Prostate gland (tissue), 2 donors: ENCODE measurements around the gene ARHGAP9. TPM values are rescaled to one million over a fixed set of nuclear protein-coding genes. Genes with fewer than 3 reads are reported as not detected.

Experiments
- microRNA counts, 2 donors: library from miRNA; unstranded; fragments of <30 nt; microRNA quantifications; one replicate each; lab custom pipeline; 2016 to 2017
- microRNA-seq: library from miRNA; unstranded; fragments of <30 nt; microRNA quantifications from one replicate; pipeline ENCODE4, GENCODE V29; 2016
- small RNA-seq, 2 donors: library from RNA; depleted of rRNA; stranded (forward); fragments of <200 nt; gene quantifications; one replicate each; pipeline ENCODE3, GENCODE V24; 2016
- total RNA-seq, 2 donors: library from RNA; depleted of rRNA; stranded (reverse); fragments of >200 nt; gene quantifications; one replicate each; pipeline ENCODE4 v1.1.0, GENCODE V29; 2016

Gene ARHGAP9
- total RNA-seq, 2 donors from 2014 or later = 3.5 to 13.6 TPM

MicroRNAs within 50 kb of the gene (microRNA counts, 767-probe panel; counts per million panel counts)
- 431 to 659 counts per million in 2 donors for microRNA hsa-miR-616-3p (lab: Ali Mortazavi, UCI)

Small RNA genes within 50 kb of the gene (microRNA-seq; reads per million reads assigned to microRNA genes)
- 0.59 reads per million for gene MIR616
- 0.25 reads per million for gene MIR6758

Small RNA genes within 50 kb of the gene (small RNA-seq; reads per million reads assigned to genes)
- gene MIR616 = 0 reads per million in 2 donors

Other genes starting within 250 kb of the ARHGAP9 start
- gene STAC3, start 228.7 kb downstream of the ARHGAP9 start, total RNA-seq = 10 to 100 TPM in 1 of 2 donors, 1 to 10 TPM in 1; 4.8 to 20.9 TPM
- 10 to 100 TPM; 38.7 to 80.9 TPM for gene R3HDM2, start 48.8 kb downstream of the ARHGAP9 start, total RNA-seq
- under 1 TPM; 0.46 to 0.57 TPM for gene INHBC, start 45.1 kb downstream of the ARHGAP9 start, total RNA-seq
- not detected for gene INHBE, start 24.6 kb downstream of the ARHGAP9 start, total RNA-seq
- 10 to 100 TPM in 1 of 2 donors, 1 to 10 TPM in 1; 1.7 to 11.5 TPM for gene GLI1, start 20.1 kb downstream of the ARHGAP9 start, total RNA-seq
- 10 to 100 TPM; 67.2 to 90.0 TPM for gene MARS1, start 8.2 kb upstream of the ARHGAP9 start, total RNA-seq
- gene DDIT3, start 40.6 kb upstream of the ARHGAP9 start, total RNA-seq = 10 to 100 TPM; 39.0 to 51.8 TPM
- gene MBD6, start 43.0 kb upstream of the ARHGAP9 start, total RNA-seq = 10 to 100 TPM; 54.5 to 92.1 TPM
- 100 to 1,000 TPM; 131 to 157 TPM for gene DCTN2, start 67.3 kb upstream of the ARHGAP9 start, total RNA-seq
- gene KIF5A, start 70.2 kb upstream of the ARHGAP9 start, total RNA-seq = 1 to 10 TPM in 1 of 2 donors, under 1 TPM in 1; 0.50 to 3.7 TPM
- 10 to 100 TPM; 37.4 to 51.1 TPM for gene PIP4K2C, start 111.3 kb upstream of the ARHGAP9 start, total RNA-seq
- gene DTX3, start 125.0 kb upstream of the ARHGAP9 start, total RNA-seq = 10 to 100 TPM; 42.2 to 59.9 TPM
- 10 to 100 TPM; 16.6 to 32.5 TPM for gene ARHGEF25, start 131.6 kb upstream of the ARHGAP9 start, total RNA-seq
- gene B4GALNT1, start 153.3 kb upstream of the ARHGAP9 start, total RNA-seq = 1 to 10 TPM; 2.2 to 6.7 TPM
- gene OS9, start 214.3 kb upstream of the ARHGAP9 start, total RNA-seq = 100 to 1,000 TPM; 210 to 321 TPM